GM18526 (cell line): ENCODE data around the gene MARS2.

Experiments
- POLR2A ChIP-seq: IDR thresholded peaks from 3 replicates; pipeline ENCODE4 v1.6.1; 2011; ENCODE audit not compliant: insufficient read length; ENCODE audit errors: extremely low read depth

MARS2 gene

DNA sequence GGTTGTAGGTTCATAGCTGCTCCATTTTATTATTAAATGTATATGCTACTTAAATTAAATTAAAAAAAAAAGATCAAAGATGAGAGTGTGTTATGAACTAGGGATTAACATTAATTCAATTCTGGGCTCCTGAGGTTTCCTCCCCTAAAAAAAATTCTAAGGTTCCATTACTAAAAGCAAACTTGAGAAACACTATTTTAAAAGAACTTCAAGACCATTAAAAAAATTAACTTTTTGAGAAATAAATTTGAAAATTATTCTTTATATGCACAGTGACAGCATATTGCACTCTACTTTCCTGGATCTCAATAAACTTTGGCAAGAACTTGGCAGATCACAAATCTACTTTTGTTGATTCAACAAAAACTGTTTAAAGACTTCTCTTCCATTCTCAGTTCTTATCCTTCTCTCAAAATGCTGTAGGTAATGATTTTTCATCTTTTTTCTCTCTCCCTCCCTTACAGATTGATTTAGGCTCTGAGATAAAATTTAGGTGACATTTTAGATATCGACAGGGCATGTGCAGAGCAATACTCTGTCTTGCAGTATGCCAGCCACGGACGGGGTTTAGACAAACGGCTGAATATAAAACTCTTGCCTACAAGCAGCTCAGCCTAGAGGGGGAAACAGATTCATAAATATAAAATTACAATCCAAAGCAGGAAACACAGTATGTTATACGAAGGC lies 592 bp upstream of the MARS2 start:
- no peak for TF ChIP-seq POLR2A

DNA sequence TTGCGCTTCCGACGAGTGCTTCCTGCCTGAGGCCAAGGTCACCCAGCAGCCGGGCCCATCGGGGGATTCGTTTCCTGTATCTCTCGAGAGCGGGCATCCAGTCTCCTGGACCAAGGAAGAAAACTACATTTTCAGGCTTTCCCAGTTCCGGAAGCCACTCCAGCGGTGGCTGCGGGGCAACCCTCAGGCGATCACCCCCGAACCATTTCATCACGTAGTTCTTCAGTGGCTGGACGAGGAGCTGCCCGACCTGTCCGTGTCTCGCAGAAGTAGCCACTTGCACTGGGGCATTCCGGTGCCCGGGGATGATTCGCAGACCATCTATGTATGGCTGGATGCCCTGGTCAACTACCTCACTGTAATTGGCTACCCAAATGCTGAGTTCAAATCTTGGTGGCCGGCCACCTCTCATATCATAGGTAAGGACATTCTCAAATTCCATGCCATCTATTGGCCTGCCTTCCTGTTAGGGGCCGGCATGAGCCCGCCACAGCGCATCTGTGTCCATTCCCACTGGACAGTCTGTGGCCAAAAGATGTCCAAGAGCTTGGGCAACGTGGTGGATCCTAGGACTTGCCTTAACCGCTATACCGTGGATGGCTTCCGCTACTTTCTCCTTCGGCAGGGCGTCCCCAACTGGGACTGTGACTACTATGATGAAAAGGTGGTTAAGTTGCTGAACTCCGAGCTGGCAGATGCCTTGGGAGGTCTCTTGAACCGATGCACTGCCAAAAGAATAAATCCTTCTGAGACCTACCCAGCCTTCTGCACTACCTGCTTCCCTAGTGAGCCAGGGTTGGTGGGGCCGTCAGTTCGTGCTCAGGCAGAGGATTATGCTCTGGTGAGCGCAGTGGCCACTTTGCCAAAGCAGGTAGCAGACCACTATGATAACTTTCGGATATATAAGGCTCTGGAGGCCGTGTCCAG lies 1.0 kb downstream of the MARS2 start:
- no peak for TF ChIP-seq POLR2A

DNA sequence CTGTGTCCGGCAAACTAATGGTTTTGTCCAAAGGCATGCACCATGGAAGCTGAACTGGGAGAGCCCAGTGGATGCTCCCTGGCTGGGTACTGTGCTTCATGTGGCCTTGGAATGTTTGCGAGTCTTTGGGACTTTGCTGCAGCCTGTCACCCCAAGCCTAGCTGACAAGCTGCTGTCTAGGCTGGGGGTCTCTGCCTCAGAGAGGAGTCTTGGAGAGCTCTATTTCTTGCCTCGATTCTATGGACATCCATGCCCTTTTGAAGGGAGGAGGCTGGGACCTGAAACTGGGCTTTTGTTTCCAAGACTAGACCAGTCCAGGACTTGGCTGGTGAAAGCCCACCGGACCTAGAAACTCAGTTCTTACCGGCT lies 1.7 kb downstream of the MARS2 start:
- TF ChIP-seq POLR2A: no peak

GRCh38 chr2:197707316-197708213 lies 2.4 kb downstream of the MARS2 start:
- no peak for TF ChIP-seq POLR2A

DNA sequence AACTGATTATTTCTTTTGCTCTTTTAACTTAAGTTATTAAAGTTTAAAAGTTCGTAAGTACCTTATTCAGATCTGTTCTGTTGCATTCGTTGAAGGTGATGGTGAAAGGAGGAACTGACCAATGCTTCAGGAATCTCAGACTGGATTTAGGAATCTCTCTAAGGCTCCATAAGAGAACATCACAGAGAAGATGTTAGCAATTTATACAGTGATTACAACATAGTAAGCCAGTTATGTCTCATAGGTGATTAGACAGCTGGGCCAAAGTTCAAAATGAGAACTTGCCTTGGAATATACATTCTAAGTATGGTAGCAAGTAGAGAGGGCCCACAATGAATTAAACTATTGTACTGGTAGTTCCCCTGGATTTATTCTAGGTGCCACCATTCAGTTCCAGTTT lies 3.2 kb downstream of the MARS2 start:
- TF ChIP-seq POLR2A: no peak

- no peak for TF ChIP-seq POLR2A
Observed at GRCh38 chr2:197710424-197711042, 5.4 kb downstream of the MARS2 start.

DNA sequence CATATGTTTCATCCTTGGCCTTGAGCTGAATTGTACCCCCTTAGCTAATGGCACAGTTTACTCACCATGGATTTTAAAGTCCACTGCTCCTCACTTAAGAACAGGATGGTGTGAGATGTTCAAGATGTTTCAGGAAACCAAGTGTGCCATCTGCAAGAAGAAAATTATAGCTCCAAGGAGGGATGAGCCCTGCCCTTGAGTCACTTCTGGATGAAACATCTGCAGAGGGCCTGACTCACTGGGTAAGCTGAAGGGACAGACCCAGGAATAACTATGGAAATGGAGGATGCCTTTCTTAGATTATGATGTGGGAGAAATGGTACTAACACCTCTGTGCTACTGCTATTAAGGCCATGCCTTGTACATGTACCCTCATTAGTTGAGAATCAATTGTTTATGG lies 6.4 kb downstream of the MARS2 start:
- TF ChIP-seq POLR2A: no peak

- no peak for TF ChIP-seq POLR2A
Observed at GRCh38 chr2:197713271-197713670, 8.1 kb downstream of the MARS2 start.

DNA sequence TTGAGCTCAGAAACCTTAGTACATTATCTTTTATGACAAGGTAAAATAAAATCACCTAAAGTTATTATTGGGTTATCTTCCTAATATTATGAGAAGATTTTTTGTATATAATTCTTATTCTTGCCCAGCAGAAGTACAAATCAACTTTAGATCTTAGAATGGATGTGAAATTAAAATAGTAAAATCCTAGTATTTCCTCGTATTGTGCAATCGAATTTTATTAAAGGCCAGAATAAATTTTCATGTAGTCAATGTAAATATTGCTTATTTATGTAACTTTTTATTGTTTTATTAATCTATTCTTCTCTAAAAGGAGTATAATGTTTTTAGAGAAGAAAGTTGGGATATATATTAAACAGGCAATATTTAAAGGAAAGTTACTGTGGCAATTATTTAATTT lies 12.7 kb downstream of the MARS2 start:
- no peak for TF ChIP-seq POLR2A

GRCh38 chr2:197727011-197727410 lies 21.8 kb downstream of the MARS2 start:
- no peak for TF ChIP-seq POLR2A

GRCh38 chr2:197740200-197740599 lies 35.0 kb downstream of the MARS2 start:
- TF ChIP-seq POLR2A: no peak
